NCI-H2107 treated with DMSO at 0.1 percent for 48 hours (cell line): ENCODE measurements around the gene MRPS31.

ENCODE experiments used
- DNase-seq: peaks from one replicate; lab custom pipeline; 2025; ENCODE audit not compliant: unreplicated experiment; lab: John Stamatoyannopoulos, UW

The MRPS31 gene

DNA sequence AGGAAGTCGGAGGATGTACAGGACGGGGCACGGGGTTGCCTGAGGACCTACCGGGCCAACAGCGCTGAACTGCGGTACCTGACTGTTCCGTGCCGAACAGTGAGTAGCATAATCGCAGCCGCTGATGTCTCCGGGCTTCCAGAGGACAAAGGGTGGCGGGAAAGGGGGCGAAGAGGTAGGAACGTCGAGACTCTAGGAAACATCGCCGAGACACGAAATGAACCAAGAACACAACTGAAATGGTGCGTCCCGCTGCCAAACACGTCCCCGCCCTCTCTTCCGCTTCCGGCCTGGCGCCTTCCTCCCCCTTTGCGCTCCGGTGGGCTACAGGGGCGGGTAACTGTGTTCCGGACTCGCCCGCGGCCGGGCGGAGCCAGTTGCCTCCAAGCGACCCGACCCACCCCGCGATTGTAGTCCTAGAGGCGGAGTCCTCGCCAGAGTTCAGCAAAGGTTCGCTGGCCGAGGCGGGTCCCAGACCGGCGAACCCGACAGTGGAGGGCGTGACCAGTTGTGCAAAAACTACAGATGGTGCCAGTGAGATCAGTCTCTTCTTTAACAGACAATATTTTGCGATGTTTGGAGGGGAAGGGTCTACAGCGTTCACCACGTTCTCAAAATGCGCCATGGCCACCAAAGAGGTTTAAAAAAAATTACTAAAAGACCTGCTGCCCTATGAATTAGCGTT lies at the start of gene MRPS31:
Gene MRPS31 (minus strand): TSS at position 257 of the 685 bp plus-strand sequence. CDS start 54 bp downstream, at position 203.
- DNase-seq = peak; percentile 77

DNA sequence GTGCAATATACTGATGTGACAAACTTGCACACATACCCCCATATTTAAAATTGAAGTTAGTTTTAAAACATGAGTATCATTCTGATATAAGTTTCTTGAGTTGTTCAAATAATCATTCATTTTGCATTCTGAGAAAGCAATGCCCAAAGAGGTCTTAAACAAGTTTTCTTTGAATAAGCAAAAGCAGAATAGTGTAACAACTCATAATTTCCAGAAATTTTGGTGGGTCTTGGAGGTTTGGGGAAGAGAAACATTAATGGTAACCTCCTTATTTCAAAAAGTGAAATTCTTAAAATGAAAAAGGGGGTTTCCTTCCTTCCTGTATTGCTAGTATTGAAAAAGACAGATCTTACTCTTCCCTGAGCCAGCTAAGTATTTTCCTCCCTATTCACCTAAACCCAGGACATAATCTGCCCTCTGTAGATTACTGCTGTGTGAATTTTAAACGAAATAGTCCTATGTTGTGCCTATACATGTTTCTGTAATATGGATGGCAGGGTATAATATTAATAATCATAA lies 48.9 kb upstream of the MRPS31 start:
- no peak for DNase-seq

DNA sequence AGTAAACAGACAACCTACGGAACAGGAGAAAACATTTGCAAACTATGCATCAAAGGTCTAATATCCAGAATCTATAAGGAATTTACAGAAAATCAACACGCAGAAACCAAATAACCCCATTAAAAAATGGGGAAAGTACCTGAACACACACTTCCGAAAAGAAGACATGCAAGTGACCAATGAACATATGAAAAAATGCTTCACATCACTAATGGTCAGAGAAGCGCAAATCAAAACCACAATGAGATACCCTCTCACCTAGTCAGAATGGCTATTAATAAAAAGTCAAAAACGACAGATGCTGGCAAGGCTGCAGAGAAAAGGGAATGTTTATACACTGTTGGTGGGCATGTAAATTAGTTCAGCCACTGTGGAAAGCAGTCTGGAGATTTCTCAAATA lies 47.9 kb upstream of the MRPS31 start:
- DNase-seq = no peak

DNA sequence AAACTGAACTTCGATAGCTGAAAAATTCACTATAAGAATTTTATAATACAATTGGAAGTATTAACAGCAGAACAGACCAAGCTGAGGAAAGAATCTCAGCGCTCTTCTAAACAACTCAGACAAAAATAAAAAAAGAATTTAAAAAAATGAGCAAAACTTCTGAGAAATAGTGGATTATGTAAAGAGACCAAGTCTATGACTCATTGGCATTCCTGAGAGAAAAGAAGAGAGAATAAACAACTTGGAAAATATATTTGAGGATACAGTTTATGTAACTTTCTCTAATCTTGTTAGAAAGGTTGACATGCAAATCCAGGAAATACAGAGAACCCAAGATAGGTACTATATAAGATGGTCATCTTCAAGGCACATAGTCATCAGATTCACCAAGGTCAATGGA lies 43.8 kb upstream of the MRPS31 start:
- no peak for DNase-seq

DNA sequence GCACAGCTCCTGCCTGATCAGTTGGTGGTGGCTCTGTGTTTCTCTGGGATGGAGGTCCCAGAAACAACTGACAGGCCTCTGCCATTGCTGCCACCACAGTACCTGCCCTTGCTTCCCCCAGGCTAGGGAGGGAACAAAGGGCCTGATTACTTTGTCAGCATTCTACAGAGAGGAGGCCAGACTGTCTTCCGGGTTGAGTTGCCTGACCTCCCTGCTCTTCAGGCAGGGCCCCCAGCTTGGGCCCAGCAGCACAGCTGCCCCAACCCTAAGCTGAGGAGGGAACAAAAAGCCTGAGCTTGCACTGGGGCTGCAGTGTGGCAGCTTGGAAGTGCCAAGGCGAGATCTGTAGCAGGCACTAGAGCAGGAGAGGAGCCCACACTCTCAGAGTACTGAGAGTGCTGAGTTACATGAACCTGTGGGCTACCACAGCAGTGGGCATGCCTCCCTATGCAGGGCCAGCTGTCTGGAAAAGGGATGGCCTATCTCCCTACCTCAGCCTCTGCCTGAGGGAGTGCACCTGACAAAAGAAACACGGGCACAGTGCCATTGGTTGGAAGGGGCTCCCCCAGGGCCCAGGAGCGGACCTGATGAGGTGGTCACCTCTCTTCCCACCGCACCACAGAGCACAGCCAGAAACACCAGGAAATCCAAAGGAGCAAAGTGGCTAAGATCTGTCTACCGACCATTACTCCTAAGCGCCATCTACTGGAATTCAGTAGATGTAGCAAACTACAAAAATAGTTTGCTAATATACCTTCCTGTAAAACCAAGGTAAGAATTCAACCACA lies 42.9 kb upstream of the MRPS31 start:
- DNase-seq = peak; percentile 9

DNA sequence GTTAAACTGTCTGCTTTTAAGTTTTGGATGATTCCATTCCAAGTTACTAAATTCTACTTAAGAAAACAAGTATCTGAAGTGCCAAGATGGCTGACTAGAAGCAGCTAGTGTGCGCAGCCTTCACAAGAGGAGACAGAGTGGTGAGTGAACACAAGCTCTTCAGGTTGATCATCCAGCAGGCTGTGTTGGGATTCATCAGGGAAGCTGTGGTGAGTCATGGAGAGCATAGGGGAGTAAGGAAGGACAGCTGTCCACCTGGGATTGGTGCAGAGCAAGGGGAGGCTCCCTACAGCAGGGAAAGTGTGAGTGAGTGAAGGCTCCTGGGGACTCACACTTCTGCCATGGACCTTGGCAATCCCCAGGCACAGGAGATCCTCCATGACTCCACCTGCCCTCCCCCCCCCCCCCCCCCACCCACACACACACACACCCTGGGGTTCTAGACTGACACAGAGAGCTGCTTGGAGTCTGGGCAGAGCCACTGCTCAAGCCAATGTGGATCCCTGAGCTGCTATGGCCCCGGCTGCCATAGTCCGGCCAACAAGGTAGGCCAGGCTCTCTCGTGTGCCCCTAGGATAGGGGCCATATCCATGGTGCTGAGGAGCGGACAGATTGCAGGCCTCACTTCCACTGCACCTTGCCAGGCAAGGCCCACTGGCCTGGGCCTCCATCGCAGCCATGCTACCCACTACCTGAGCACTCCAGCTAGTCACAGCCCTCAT lies 41.9 kb upstream of the MRPS31 start:
- DNase-seq = no peak

DNA sequence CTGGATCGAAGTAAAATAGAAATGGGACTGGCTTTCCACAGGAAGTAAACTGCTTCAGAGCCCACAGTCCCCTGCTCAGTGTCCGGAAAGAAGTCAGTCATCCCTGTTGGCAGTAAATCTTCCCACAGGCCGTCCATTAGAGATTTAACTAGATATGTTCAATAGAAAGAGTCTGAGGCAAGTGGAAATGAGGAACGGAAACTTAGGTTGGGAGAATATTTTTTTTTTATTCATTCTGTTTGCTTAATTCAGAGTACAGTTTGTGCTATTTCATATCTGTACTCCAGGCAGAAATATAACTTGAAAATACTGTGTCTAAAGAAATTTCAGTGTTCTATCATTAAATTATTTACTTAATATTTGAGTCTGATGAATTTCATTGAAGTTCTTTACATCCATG lies 41.1 kb upstream of the MRPS31 start:
- no peak for DNase-seq

DNA sequence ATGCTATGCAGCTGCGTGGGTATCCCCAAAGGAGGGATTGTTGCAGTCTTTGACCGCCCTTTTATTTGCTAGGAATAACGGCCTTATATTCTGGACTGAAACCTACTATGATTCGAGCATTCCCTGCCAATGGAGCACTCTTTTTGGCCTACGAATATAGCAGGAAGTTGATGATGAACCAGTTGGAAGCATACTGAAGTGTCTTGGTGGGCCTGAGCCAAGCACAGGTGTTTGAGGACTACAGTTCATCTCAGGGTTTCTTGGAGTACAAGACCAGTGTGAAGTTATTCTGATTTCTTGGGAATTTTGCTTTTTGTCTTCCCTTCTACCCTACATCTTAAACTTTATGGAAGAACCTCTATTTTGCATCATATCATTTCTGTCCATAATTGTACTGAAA lies 38.5 kb upstream of the MRPS31 start:
- DNase-seq = no peak

DNA sequence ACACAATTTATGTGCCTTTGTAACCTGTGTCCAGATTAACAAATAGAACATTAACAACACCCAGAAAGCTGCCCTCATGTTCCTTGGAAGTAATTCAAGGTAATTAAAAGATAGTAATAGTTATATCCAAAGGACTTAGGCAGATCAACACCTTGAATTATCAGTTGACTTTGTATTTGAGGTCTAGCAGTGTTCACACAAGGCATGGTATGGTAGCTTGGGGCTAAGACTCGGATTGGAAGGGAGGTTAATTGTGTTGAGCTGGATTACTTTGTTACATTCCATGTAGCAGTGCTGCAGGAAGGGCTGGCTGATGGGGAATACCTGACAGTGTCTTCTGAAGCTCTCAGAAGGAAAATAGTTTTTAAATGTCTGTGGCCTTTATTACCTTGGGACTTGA lies 35.3 kb upstream of the MRPS31 start:
- DNase-seq = no peak

DNA sequence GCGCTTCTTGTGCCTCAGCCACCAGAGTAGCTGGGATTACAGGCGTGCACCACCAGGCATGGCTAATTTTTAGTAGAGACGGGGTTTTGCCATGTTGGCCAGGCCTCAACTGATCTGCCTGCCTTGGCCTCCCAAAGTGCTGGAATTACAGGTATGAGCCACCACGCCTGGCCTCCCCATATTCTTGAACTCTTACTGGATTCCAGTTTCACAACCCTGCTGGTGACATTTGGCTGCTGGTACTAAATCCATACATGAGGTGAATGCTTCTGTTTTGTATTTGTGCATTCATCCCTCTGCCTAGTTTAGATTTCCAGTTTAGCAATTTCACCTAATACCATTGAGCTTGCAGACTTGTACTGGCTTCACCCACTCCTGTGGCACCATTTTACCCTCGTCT lies 32.3 kb upstream of the MRPS31 start:
- DNase-seq = no peak

DNA sequence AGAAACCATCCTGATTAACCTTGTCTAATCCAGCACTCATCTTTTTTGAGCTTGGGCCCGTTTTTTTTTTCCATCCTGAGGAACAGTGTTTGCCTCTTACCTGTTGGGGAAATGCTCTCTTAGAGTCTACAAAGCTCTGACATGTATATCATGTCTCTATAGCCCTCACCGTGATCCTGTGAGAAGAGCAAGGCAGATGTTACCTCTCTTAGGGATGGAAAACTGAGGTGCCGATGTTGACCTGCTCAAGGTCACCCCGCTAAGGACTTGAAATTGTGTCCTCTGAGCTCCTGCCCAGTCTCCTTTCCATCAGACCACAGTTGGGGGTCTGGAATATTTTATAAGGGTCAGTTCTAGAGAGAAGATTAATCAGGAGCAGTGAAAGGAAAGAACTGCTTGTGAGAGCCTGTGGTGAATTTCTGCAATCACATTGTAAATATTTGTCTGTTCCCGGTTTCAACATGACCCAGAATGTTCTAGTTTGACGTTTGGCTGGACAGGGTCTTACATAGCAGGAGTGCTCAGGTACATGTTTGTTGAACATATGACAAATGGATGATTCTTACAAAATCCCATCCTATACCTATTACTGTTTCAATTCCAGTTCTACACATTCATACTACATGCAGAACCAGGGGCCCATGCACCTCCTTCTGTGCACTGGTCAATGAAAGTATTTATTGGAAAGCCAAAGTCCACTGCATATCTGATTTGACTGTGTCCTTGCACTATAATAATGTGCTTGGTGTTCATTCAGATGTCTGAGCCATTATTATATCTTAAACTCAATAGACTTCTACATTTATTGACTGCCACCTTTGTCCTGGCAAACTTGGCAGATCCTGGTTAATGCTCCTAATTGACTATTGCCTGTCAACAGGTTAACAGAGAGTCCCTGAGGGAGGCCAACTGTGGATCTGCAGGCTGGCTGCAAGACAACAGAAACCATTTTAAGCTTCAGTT lies 30.5 kb upstream of the MRPS31 start:
- DNase-seq = no peak

DNA sequence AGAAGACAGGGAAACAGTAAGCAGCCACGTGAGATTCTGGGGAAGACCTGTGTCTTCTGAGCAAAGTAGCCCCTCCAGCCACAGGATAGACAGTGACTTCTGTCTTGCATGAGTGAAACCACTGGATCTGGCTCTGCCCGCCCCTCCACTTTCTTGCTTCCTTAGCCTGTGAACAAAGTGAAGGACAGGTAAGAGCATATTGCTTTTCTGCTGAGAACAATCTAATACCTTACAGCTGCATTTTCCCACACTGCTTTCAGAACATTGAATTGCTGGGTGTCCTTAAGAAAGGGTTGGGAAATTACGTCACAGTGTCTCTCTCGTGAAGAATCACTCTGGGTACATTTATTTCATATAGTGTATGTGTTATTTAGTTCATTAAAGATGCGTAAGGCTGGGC lies 29.6 kb upstream of the MRPS31 start:
- no peak for DNase-seq

DNA sequence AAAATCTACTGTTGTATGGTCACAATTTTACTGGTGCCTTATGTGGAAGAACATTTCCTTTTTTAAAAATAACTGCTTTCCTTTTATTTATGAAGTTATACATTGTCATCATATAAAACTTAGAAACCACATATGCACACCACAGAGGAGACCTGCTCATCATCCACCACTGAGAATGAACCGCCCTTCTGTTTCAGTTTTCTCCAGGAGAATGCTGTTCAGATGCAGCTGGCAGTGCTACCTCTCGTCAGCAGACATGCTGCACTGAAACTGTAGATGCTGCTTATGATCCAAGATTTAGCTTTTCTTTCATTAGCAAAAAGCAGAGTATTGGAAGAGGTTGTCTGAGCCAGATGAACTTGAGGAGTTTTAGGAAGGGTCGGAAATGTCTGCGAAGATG lies 28.5 kb upstream of the MRPS31 start:
- no peak for DNase-seq

DNA sequence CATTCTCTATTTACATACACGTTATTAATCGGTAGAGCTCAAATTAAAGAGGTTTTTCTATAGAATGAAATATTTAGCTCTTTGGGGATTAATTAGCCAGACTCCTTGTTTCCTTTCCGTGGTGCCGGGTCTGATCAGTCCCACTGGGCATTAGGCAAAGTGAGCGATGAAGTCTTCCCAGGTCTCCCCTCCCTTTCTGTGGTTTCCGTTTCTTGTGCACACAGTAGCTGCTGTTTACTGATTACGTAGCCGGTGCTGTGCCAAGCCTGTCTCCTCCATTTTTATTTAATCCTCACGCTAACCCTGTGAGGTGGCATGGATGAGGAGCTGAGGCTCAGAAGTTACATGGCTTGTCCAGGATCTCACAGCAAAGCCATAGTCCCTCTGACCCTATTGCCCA lies 27.4 kb upstream of the MRPS31 start:
- peak; percentile 83 for DNase-seq

DNA sequence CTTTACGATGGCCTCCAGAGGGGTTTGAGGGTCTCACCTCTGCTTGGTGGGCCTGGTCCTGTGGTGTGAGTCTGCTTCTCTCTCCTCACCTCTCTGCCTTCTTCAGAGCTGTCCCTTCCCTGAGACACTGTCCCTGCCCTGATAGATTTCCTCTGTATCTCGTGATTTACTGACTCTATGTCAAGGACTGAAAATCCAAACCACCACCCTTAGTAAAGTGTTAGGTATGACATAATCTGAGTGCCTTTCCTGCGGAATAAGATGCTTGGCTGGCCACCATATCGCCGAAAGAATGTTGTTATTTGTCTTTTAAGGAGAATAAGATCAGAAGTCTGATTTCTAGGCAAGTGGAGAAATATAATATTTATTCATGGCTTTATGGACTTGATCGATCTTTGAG lies 25.7 kb upstream of the MRPS31 start:
- no peak for DNase-seq

DNA sequence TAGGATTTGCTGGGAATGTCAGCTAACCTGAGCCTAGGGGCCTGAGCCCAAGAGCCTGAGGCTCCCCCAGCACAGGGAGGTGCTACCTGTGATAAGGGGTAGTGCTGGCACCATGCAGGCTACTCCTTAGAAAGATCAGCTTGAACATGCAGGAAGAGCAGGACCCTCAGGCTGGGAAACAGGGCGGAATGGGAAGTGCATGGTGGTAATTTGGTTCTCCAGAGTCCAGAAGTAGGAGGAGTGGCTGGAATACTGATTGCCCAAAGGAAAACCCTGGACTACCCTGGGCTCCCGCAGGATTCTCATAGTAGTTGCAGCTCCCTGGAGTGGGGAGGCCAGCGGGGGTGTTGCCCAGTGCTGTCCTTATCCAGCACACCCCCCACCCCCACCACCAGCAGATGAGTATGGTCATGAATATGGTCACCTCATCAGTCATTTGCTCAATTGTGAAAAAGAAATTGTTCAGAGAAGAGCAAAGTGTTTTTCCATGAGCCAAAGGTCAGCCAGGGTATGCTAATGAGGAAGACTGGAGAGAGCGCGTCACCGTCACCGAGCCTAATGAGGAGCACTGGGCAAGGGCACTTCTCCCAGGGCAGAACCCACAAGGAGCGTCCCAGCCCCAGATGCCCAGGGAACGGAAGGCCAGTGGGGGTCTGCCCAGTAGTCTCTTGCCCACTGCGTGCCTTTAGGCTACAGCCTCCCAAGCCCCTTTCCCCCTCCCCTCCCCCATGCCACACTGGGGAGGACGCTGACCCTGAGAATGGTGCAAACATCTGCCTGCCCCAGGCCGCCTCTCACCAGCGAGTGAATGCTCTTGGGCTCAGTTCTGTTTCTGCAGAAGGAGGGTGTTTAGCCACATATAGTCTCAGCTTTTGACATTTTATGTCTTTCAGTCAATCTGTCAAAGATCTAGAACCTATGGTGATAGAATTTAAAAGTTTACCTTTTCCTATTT lies 23.7 kb upstream of the MRPS31 start:
- DNase-seq = no peak

DNA sequence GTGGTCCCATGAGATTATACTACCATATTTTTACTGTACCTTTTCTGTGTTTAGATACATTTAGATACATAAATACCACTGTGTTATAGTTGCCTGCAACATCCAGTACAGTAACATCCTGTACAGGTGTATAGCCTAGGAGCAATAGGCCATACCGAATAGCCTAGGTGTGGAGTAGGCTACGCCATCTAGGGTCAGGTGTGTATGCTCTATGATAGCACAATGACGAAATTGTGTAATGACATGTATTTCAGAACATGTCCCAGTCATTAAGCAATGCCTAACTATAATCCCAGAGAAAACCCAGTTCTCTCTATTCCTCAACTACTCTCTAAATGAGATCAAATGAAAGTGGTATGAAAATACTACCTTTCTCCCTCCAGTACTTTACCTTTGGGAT lies 22.3 kb upstream of the MRPS31 start:
- DNase-seq = no peak

DNA sequence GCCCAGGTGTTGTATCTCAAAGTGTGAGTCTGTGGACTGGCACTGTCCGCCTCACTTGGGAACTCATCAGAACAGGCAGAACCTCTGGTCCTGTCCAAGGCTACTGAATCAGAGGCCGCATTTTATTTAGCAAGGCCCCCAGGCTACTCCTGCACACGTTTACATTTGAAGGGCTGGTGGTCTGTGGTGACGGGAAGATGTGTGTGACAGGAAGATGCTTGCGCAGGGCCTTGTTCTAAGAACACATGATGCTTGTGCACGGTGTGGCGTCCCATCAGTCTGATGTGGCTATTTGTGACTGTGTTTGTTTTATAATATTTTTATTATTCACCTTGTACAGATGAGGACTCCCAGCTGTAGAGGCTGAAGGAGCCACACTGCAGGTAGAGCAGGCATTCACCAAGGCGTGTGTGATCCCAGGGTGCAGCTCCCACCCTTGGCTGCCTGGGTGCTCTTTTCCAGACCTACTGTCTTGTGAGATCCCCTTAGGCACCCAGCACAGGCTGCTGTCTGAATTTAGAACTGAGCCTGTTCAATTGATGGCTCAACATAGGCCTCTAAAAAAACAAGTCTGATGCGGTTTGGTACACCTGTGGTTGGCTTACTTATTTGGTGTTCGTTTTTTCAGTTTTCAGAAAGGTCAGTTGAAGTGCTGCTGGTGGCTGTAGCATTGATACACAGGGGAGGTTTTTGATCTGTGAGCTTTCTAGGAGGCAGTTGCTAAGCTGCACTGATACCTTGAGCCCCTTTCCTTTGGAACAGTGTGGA lies 21.5 kb upstream of the MRPS31 start:
- no peak for DNase-seq

DNA sequence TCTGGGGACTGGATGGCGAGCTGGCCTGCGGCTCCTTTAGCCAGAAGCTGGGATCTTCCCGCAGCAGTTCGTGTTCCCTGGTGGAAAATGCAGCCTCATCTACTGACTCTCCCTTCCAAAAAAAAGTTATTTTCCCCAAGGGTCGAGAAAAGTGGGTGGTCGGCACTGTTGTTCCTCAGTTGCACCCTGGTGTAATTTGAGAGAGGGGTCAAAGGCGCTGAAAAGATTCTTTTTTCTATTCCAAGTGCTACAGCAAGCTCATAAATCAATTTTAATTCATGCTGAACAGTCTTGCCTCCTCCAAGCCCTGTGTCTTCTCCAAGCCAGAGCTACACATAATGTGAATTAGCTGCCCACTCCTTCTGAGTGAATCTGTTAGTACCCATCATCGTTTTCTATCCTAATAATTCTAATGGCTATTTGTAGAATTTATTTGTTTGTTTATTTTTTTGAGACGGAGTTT lies 19.2 kb upstream of the MRPS31 start:
- DNase-seq = no peak
